H9 (cell line): ENCODE measurements around the gene ZNF79. TPM values are rescaled to one million over a fixed set of nuclear protein-coding genes. Genes with fewer than 3 reads are reported as not detected.

Source experiments
- DNase-seq: peaks from one replicate; pipeline ENCODE4 v3.0.0-alpha.2; 2017
- H2AFZ ChIP-seq: one replicate; pipeline ENCODE4 v1.6.1; 2013; ENCODE audit warnings: mild to moderate bottlenecking, low read length, control low read depth, moderate library complexity
- H2AK5ac ChIP-seq: 2 replicates; pipeline ENCODE4 v1.6.1; 2013; ENCODE audit warnings: low read length, control low read depth, mixed read lengths; ENCODE audit not compliant: insufficient read length
- H2BK120ac ChIP-seq: one replicate; pipeline ENCODE4 v1.6.1; 2013; ENCODE audit warnings: low read depth, mild to moderate bottlenecking, low read length, control low read depth, inconsistent platforms; ENCODE audit not compliant: poor library complexity, severe bottlenecking
- H2BK12ac ChIP-seq: 2 replicates; pipeline ENCODE4 v1.6.1; 2013; ENCODE audit warnings: low read length, control low read depth, mixed read lengths, low read depth; ENCODE audit not compliant: insufficient read length
- H2BK15ac ChIP-seq: 2 replicates; pipeline ENCODE4 v1.6.1; 2013; ENCODE audit warnings: low read depth, low read length, control low read depth
- H2BK20ac ChIP-seq: one replicate; pipeline ENCODE4 v1.6.1; 2013; ENCODE audit warnings: low read depth, mild to moderate bottlenecking, low read length, control low read depth, inconsistent platforms; ENCODE audit not compliant: poor library complexity, severe bottlenecking
- H2BK5ac ChIP-seq: 2 replicates; pipeline ENCODE4 v1.6.1; 2013; ENCODE audit warnings: low read length, control low read depth, mixed read lengths; ENCODE audit not compliant: insufficient read length
- H3K14ac ChIP-seq: 2 replicates; pipeline ENCODE4 v1.6.1; 2013; ENCODE audit warnings: low read length, control low read depth; ENCODE audit not compliant: insufficient read depth
- H3K18ac ChIP-seq: 2 replicates; pipeline ENCODE4 v1.6.1; 2013; ENCODE audit warnings: low read depth, mild to moderate bottlenecking, mixed read lengths, low read length, control low read depth; ENCODE audit not compliant: insufficient read length
- H3K23ac ChIP-seq: 2 replicates; pipeline ENCODE4 v1.6.1; 2013; ENCODE audit warnings: low read length, control low read depth, mixed read lengths, low read depth; ENCODE audit not compliant: insufficient read length
- H3K23me2 ChIP-seq: 2 replicates; pipeline ENCODE4 v1.6.1; 2013; ENCODE audit warnings: low read depth, mild to moderate bottlenecking, mixed read lengths, low read length, control low read depth; ENCODE audit not compliant: insufficient read length, poor library complexity, severe bottlenecking
- H3K27ac ChIP-seq: 2 replicates; pipeline ENCODE4 v1.5.1; 2013; ENCODE audit warnings: low read length, control low read depth, mixed read lengths, low read depth; ENCODE audit not compliant: insufficient read length
- H3K27me3 ChIP-seq: 2 replicates; pipeline ENCODE4 v1.6.1; 2013; ENCODE audit warnings: low read length, control low read depth, inconsistent platforms; ENCODE audit not compliant: insufficient read depth
- H3K4ac ChIP-seq: 2 replicates; pipeline ENCODE4 v1.6.1; 2013; ENCODE audit warnings: low read depth, mild to moderate bottlenecking, control low read depth, inconsistent platforms, low read length, moderate library complexity
- H3K4me1 ChIP-seq: 2 replicates; pipeline ENCODE4 v1.6.1; 2013; ENCODE audit warnings: low read length, control low read depth, inconsistent platforms; ENCODE audit not compliant: insufficient read depth
- H3K4me2 ChIP-seq: 2 replicates; pipeline ENCODE4 v1.6.1; 2013; ENCODE audit warnings: low read length, control low read depth, mixed read lengths; ENCODE audit not compliant: insufficient read length, insufficient read depth
- H3K56ac ChIP-seq: 2 replicates; pipeline ENCODE4 v1.6.1; 2013; ENCODE audit warnings: low read depth, mild to moderate bottlenecking, mixed read lengths, low read length, control low read depth; ENCODE audit not compliant: insufficient read length
- H3K79me1 ChIP-seq: 2 replicates; pipeline ENCODE4 v1.6.1; 2013; ENCODE audit warnings: low read depth, mild to moderate bottlenecking, moderate library complexity, low read length, control low read depth, inconsistent platforms; ENCODE audit not compliant: insufficient read depth, poor library complexity, severe bottlenecking
- H3K79me2 ChIP-seq: 2 replicates; pipeline ENCODE4 v1.6.1; 2013; ENCODE audit warnings: low read length, control low read depth, inconsistent platforms; ENCODE audit not compliant: insufficient read depth
- H3K9ac ChIP-seq: 2 replicates; pipeline ENCODE4 v1.6.1; 2013; ENCODE audit warnings: low read length, control low read depth, mixed read lengths; ENCODE audit not compliant: insufficient read length; ENCODE audit errors: extremely low read depth
- H3K9me3 ChIP-seq: one replicate; pipeline ENCODE4 v1.6.1; 2013; ENCODE audit warnings: low read depth, low read length, inconsistent platforms; ENCODE audit not compliant: control insufficient read depth
- H3T11ph ChIP-seq: one replicate; pipeline ENCODE4 v1.6.1; 2013; ENCODE audit warnings: mild to moderate bottlenecking, low read length, control low read depth, inconsistent platforms
- H4K20me1 ChIP-seq: one replicate; pipeline ENCODE4 v1.6.1; 2013; ENCODE audit not compliant: control insufficient read depth, insufficient read length, insufficient read depth
- H4K5ac ChIP-seq: 2 replicates; pipeline ENCODE4 v1.6.1; 2013; ENCODE audit warnings: low read depth, mild to moderate bottlenecking, mixed read lengths, low read length, control low read depth; ENCODE audit not compliant: insufficient read length
- H4K8ac ChIP-seq: replicated peaks from 2 replicates; pipeline ENCODE4 v1.6.1; 2013; ENCODE audit warnings: low read length, control low read depth, mixed read lengths, low read depth; ENCODE audit not compliant: insufficient read length
- H4K91ac ChIP-seq: 2 replicates; pipeline ENCODE4 v1.6.1; 2013; ENCODE audit warnings: low read depth, mild to moderate bottlenecking, moderate library complexity, mixed read lengths, low read length, control low read depth; ENCODE audit not compliant: insufficient read length
- H3K27ac Mint-ChIP-seq, 3 experiments: 2 replicates in 2 of 3; 3 replicates in 1 of 3; pipeline ENCODE4 v1.8.0; 2020 to 2021; ENCODE audit warnings: mixed read lengths in 3 of 3, mild to moderate bottlenecking in 1 of 3, moderate library complexity in 1 of 3
- H3K27me3 Mint-ChIP-seq: 2 replicates; pipeline ENCODE4 v1.8.0; 2021; ENCODE audit warnings: low read depth, mild to moderate bottlenecking, moderate library complexity, mixed read lengths
- H3K36me3 Mint-ChIP-seq, 3 experiments: 2 replicates in 2 of 3; 3 replicates in 1 of 3; pipeline ENCODE4 v1.8.0; 2020 to 2021; ENCODE audit warnings: low read depth in 3 of 3, mixed read lengths in 3 of 3; ENCODE audit not compliant: insufficient read depth in 1 of 3
- H3K4me1 Mint-ChIP-seq, 2 experiments: 2 replicates each; pipeline ENCODE4 v1.8.0; 2020; ENCODE audit warnings: mixed read lengths in 2 of 2
- H3K4me3 Mint-ChIP-seq, 2 experiments: 2 replicates in 1 of 2; 3 replicates in 1 of 2; pipeline ENCODE4 v1.8.0; 2020 to 2021; ENCODE audit warnings: mild to moderate bottlenecking in 2 of 2, mixed read lengths in 2 of 2, moderate library complexity in 1 of 2
- H3K9me3 Mint-ChIP-seq, 2 experiments: 2 replicates in 1 of 2; 3 replicates in 1 of 2; pipeline ENCODE4 v1.8.0; 2020; ENCODE audit warnings: mild to moderate bottlenecking in 2 of 2, mixed read lengths in 2 of 2, moderate library complexity in 1 of 2
- CTCF ChIP-seq: fragments of 200-600 bp; sonication (generic); conservative IDR thresholded peaks from 3 replicates; pipeline ENCODE4 v1.8.0; 2021; ENCODE audit warnings: antibody characterized with exemption, mild to moderate bottlenecking
- WGBS: extraction: QIAGEN DNeasy Blood & Tissue Kit; methylation state at CpG from one replicate; pipeline ENCODE4 v1.1.7; 2013; ENCODE audit warnings: missing lambda C conversion rate, low lambda C conversion rate, mixed read lengths; ENCODE audit not compliant: insufficient read length; ENCODE audit errors: extremely low coverage; 5-methylcytosine and 5-hydroxymethylcytosine counted together
- total RNA-seq: library from RNA; stranded (reverse); gene quantifications from 2 replicates; pipeline ENCODE4 v1.2.1, GENCODE V29; 2021

The ZNF79 gene
- total RNA-seq, 1 experiment from 2014 or later, result 11.5 TPM

DNA sequence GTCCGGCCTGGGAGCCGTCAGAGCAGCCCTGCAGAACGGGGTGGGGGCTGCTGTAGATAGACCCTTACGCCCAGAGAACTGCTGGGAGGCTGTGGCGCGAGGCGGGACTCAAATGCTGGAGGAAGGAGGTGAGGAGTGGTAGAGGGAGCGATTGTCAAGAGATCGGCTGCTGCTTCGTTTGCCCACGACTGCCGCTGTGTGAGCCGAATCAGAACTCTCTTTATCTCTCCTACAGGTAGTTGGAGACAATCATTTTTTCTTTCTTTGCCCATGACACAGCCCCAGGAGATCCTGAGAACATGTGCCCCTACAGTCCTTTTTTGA is 456 bp downstream of the ZNF79 start:
- Histone ChIP-seq H3K23me2 (peaks cover 12% of the 10 kb centered on the region), H2BK15ac (no peak overlapping the region), H3K79me2 (peaks cover 8% of the 10 kb centered on the region; the same call in 1 of the 2 replicates), H3K9ac (peak overlapping the region; percentile 89), H3K4ac (no peak overlapping the region), H3K18ac (no peak overlapping the region), H4K91ac (no peak overlapping the region), H3T11ph (no peak overlapping the region), H2BK5ac (no peak overlapping the region), H2BK120ac (no peak overlapping the region), H3K9me3 (no peaks in the 10 kb centered on the region), H3K23ac (no peak overlapping the region), H3K79me1 (peaks cover 3% of the 10 kb centered on the region), H2BK20ac (no peak overlapping the region), H2AFZ (no peak overlapping the region), H3K14ac (no peak overlapping the region; the same call in 1 of the 2 replicates), H3K4me2 (peak overlapping the region; percentile 97), H4K8ac (no peak overlapping the region), H2BK12ac (no peak overlapping the region), H3K27ac (no peak overlapping the region), H4K5ac (no peak overlapping the region), H3K4me1 (no peaks in the 10 kb centered on the region; the same call in 1 of the 2 replicates), H3K56ac (no peak overlapping the region), H4K20me1 (no peaks in the 10 kb centered on the region), H2AK5ac (no peak overlapping the region), H3K27me3 (no peaks in the 10 kb centered on the region)
- no CpG with 5 or more reads among the region's 13 CpGs for WGBS
- no peak for TF ChIP-seq CTCF
- peaks cover 19 to 22% of the 10 kb centered on the region in 2 experiments for H3K4me1 Mint-ChIP-seq
- peak overlapping the region; percentile 91 to 100 (median 100); a peak in 6 of 7 replicates for H3K27ac Mint-ChIP-seq
- H3K4me3 Mint-ChIP-seq, result peak overlapping the region; percentile 96 to 97
- no peaks in the 10 kb centered on the region for H3K9me3 Mint-ChIP-seq
- no peak for DNase-seq
- H3K27me3 Mint-ChIP-seq, result no peaks in the 10 kb centered on the region
- H3K36me3 Mint-ChIP-seq, result peaks cover 4 to 24% (median 18%) of the 10 kb centered on the region in 3 experiments; a peak in 6 of 7 replicates
